HG03558 (cell line): ENCODE data around the gene CRHR2.

Experiments used
- ATAC-seq: cut with Tn5 transposase; IDR thresholded peaks from one replicate; pipeline ENCODE4 v1.9.1; 2021; ENCODE audit warnings: moderate number of reproducible peaks; ENCODE audit not compliant: unreplicated experiment; ENCODE audit errors: extremely low read depth

Gene CRHR2

DNA sequence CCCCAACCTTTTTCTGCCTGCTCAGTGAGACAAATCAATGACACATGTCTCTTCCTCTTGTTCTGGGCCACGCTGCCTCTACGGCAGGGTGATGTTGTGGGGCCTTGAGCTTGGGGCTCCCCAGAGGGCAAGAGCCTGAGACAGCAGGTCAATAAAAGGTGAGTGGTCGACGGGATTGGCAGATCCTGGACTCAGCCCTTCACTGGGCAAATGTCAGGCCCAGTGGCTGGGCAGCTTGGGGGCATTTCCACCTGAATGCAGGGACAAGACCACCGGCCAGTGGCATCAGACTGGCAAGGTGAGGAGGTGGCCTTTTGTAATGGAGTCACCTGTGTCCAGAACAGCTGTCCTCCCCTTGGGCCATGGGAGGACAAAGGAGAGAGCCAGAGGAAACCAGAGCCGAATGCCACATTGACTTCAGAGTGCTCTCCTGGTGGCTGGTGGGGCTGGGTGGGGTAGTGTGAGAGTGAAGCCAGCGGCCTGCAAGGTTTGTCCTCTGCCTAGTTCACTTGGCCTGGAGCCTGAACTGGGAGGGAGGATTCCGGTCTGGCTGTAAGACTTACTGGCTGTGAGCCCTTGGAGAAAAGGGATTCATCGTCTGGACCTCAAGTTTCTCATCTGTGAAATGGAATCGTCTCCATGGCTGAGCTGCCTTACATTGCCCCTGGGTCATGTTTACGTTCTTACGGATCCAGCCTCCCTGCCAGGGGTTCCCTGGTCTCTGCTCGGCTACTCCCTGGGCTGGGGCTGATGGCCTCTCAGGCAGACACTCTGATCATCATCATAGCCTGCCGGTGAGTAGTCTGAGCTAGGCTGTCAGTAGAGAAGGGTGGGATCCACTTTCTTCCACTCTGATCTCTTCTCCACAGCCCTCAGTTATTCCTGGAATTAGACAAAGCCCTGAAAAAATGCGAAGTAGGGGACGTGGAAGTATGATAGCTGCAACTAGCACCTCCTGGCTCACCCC is 25.4 kb upstream of the CRHR2 start:
- no peak for ATAC-seq

DNA sequence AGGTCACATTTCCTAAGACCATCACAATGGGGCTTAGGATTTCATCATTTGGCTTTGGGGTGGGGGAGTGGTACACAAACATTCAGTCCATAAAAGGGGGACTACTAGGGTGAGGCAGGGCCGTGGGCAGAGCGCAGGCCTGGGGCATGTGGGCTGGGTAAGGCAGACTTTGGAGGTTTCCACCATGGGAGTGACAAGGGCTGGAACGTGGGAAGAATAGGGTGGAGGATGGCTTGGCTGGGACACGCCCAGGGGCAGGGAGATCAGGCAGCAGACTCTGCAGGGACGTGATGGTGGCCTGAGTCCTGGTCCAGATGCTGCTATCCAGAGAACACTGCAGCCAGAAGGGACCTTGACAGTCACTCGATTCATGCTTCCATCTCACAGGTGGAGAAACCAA is 24.7 kb upstream of the CRHR2 start:
- ATAC-seq: no peak

DNA sequence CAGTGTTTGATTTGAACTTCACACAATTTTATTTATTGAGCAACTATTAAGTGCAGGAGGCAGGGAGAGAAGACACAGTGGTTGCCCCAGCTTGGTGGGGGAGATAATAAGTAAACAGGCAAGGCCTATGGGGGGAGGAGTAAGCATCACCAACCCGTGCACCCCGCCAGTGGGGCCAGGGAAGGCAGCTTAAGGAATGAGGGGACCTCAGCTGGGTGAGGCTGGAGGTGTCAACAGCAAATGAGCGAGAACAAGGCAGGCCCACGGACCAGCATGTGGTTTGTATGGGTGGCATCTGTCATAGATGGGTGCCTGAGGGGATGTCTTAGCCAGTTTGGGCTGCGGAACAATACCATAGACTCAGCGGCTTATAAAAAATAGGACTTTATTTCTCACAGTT is 24.1 kb upstream of the CRHR2 start:
- no peak for ATAC-seq

DNA sequence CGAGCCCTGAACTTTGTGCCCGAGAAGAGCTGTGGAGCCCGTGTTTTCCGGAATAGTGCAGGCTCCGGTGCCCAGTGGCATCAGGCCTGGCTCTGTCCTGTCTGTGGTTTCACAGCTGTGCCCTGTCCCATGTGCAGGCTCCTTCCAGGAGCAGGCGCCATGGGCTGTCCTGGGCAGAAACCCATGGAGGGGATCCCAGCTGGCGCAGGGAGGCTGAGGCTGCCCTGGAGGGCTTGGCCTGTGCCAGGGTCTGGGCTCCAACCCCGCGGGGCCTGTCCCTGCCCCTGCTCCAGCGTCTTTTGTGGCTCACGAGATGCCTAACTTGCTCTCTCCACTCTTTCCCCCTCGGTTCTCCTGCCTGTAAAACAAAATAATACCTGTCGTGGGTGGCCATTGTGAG is 23.3 kb upstream of the CRHR2 start:
- ATAC-seq: no peak

DNA sequence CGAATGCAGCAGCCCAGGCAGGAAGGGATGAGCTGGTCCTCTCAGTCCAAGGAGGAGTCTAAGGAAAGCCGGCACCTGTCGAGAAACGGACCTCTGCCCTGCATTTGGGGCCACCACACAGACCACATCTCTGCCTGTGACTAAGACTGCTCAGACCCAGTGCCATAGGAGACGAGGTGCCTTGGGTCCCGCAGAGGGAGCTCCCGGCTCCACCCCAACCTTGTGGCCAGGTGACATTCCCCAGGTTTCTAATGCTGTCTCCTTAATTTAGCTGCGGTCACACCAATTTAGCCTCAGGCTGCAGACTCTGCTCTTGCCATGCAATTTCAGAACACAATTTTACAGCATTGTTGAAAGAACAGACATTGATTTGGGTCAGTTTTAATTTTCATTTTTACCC is 22.8 kb upstream of the CRHR2 start:
- no peak for ATAC-seq

DNA sequence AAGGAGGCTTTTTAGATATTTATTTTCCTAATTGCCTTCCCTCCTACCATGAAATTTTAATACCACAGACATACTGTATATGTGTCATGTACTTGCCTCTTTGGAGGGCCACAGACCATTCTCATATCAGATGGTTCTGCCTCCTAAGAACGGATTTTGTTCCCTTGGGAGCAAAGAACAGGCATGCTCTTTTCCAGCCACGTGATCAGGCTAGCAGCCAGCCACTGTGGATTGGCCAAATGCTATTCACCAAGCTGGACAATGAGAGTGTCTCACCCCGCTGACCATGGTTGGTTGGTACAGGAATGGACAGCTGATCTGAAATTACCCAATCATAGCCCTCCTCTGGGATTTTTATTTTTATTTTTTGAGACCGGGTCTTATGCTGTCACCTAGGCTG is 21.5 kb upstream of the CRHR2 start:
- no peak for ATAC-seq

DNA sequence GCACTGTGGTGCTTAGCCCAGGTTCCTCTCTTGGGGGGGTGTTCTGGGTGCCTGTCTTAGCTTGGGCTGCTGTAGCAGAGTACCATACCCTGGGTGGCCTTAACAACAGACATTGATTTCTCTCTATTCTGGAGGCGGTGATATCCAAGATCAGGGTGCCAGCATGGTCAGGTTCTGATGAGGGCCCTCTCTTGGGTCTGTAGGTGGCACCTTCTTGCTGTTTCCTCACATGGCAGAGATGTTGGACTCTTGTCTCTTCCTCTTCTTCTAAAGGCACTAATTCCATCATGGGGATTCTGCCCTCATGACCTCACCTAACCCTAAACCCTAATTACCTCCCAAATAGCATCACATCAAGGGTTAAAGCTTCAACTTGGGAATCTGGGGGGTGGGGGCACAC is 19.9 kb upstream of the CRHR2 start:
- ATAC-seq: no peak

DNA sequence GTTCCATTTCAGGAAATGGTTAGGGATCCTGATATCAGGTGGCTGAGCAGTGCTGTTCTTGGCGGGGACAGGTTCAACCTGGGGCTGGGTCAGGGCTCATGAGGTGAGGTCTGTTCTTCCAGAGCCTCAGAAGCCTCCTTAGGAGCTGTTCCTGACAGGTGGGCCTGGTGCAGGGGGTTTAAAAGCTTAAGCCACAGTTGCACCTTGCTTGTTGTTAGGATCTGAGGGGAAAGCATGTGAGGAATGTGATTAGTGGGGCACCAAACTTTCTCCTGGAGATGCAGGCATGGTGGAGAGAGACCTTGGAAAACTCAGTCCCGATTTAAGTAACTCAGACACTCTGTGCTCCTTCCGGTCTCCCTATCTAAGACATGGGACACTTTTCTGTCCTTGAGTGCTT is 18.7 kb upstream of the CRHR2 start:
- ATAC-seq: no peak

DNA sequence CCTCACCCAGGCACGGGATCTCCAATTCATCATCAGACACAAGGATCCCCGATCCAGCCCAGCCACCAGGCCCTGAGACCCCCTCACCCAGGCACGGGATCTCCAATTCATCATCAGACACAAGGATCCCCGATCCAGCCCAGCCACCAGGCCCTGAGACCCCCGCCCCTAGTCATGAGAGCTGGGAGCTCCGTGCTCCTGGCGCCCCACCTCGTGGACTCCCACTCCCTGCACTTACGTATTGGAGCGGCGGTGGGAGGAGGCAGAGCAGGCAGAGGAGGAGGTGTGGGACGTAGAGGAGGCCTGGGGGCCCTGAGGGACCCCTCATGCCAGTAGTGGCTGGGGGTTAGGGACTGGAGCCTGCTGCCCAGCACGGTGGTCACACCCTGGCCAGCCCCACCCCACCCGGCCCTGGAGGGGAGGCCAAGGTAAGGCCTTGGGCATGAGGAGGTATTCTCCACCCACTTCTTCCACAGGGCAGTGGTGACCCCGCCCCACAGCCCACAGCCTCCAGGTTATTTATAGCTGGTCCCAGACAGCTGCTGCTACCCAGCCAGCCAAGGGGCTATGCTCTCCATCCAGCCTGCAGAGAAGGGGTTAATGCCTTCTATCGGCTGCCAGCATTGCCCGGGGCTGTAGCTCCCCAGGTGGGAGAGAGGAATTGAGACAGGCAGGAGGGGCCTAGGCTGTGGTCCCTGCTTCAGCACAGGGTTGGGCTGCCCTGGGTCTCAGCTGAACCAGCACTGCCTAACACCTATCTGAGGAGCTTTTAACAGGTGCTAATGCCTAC is 17.6 kb upstream of the CRHR2 start:
- ATAC-seq: no peak

DNA sequence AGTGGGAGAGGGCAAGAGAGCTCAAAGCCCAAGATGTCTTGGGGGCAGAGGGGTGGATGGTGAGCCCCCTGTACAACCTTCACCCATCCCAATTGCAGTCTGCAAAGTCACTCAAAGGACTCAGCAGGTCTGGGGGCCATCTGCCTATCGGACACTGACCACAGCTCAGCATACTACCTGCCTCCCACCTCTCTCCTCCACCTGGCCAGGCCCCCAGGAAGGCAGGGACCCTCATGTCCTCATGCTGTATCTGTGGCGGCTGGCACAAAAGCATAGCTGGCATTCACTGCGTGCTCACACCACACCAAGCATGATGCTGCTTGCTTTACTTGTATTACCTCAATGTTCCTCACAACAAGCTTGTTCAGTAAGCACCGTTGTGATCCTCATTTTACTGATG is 16.2 kb upstream of the CRHR2 start:
- ATAC-seq: no peak

DNA sequence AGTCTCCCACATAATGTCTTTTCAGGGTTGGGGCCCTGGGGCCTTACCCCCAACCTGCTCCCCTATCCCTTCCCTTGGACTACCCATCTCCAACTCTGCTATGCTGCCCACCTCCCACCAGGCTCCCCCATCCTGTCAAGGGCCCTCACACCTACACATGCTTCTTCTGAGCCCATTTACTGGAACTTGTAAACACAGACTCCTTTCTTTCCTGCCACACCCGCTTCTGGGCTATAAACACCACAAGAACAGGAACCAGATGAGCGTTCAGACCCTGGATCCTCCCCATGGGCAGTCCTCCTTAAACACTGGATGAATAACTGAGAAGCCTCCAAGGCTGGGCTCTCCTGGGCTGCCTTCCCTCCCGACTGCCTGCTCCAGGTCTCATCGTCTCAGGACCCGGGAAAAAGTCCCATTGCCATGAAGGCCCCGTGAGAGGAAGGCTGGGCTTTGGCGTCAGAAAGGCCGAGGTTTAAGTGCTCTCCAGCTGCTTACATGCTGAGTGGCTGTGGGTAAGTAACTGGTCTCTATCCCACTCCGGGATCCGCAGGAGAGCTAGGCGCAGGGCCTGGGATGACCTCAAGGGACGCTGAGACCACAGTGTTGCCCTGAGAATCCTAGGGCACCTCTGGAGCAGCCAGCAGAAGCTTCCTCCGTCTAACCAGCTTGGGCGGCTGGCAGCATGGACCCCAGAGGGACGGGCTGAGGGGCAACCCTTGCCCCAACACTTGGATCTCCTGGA is 15.6 kb upstream of the CRHR2 start:
- ATAC-seq: no peak

DNA sequence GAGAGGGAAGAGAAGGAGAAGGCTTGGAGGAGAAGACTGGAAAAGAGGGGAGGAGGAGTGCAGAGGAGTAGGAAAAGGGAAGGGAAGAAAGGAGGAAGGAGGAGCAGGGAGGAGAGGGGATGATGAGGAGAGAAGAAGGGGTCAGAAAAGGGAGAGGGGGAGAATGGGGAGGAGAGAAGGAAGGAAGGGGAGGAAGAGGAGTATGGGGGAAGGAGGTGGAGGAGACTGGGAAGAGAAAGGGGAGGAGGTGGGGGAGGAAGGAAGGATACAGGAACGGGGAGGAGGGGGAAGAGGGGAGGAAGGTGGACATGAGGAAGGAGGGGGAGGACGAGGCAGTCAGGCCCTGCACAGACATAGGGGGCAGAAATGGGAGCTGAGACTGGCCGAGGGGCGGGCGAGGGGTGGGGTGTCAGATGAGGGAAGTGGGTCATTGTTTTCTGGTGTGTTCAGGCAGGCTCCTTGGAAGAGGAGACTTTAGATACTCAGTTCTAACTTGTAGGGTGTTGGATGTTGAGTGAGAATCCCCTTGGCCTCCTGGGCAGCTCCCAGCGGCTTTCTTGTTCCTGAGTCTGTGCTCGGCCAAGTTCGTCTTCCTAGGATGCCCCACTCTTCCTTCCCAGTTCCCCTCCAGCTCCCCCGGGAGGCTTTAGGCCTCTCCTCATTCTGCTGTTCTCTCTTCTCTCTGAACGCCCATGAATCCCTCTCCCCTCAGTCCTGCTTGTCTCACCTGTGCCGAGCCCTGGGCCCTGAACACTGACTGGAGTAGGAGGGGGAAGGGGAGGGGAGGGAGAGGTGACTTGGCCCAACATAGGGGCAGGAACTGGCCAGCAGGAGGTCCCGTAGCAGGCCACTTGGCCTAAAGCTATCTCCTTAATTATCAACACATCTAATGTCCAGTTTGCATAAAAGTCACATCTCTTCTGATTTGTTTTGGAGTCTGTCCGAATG is 12.8 kb upstream of the CRHR2 start:
- ATAC-seq: no peak

DNA sequence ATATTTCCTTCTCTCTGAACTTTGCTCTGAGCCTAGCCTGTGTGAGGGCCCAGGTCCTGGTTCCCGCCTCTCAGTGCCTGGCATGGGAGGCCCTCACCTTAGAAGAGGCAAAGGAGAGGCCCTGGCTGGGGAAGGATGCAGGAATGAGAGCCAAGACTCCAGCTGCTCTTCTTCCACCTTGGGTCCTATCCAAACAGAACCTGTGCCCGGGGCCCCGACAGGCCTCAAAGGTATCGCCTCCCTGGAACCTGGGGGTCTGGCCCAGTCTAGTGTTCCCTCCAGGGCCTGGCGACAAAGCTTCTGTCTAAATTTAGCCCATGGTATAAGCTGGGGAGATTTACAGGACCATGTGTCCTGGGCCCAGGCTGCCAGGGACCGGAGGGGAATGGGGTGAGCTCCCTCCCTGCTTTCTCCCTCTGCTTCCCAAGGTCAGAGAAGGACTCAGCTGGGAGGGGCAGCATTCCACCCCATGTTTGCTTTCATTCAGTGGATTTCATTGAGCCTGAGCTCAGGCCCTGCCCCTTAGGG is 12.0 kb upstream of the CRHR2 start:
- ATAC-seq: no peak

DNA sequence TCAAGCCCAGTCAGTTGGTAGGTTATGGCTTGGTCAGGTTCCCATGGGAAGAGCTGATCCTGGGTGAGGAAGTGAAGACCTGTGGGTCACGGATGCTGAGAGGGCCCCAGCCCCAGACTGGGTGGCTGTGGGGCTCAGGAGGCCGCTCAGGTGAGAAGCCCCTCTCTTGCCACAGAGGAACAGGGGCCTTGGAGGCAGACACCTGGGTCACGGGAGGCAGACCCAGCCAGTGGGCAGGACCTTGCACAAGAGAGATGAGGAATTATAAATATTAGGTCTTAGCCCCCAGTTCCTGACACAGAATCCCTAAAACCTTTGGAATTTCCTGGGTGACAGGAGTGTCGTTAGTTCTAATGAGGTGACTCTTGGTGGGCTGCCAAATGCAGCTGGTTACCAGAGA is 10.6 kb upstream of the CRHR2 start:
- ATAC-seq: no peak

DNA sequence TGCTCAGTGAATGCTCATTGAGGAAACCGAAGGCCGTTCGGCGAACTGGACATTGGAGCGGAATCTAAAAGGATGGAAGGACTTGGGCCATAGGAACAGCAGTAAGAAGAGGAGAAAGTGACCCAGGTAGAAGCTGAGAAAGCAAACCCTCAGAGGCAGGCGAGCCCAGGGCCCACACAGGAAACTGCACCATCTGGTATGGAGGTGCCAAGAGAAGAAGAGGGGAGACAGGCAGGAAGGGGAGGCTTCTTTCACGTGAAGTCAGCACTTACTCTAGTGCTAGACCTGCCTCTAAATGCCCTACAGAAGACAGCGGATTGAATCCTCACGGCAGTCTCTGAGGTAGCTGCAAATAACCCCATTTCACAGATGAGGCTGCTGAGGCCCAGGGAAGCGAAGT is 10.2 kb upstream of the CRHR2 start:
- ATAC-seq: no peak

DNA sequence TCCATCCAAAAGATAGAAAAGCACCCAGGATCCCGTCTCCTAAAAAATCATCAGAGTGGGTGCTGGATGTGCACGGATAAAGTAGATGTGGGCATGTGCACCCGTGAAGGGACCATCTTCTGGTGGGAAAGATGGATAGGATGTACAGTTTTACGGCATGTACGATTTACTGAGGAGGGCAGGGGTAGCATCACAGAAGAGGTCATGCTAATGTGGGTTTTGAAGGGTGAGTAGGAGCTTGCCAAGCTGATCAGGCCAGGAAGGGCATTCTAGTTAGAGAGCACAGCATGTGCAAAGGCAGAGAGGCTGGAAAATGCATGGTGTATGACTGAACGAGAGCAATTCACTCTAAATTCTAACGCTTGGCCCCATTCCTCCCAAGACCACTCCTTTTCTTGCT is 7.8 kb upstream of the CRHR2 start:
- ATAC-seq: no peak

DNA sequence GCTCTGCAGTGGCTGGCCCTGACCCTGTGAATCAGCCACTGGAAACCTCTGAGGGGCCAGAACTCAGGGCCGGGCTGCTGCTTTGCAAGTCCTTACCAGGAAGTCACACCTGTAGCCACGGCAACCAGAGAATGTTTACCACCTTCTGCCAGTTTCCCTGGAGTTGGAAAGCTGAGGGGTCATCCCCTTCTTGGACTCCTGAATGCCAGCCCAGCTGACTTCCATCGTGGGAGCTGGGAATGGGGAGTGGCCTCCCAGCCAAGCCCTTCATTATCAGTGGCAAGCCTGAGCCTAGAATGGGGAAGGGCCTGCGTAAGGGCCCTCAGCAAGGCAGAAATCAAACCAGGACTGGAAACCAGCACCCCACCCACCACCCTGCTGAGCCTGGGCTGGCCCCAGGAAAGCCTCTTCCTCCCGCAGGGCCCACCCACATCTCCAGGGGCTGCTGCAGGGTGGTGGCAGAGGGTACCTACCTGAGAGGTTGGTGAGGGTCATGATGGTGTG is 6.5 kb upstream of the CRHR2 start:
- ATAC-seq: no peak

DNA sequence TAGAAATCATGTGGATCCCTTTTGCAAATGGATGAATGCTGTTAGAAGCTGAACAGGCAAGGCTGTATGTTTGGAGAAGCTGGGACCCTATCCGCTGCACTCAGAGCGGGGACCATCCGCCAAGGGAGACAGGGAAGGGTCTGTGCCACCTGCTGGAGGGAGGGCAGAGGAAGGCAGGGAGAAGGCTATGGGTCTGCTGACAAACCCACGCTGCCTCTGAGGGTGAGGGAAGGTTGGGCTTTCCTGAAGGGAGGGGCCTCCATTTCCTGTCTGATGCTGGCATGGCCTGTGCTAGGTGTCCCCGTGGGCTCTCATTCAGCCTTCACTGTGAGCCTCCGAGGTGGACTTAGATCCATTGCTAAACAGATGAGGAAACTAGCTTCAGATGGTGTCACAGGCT is 5.3 kb upstream of the CRHR2 start:
- ATAC-seq: no peak

DNA sequence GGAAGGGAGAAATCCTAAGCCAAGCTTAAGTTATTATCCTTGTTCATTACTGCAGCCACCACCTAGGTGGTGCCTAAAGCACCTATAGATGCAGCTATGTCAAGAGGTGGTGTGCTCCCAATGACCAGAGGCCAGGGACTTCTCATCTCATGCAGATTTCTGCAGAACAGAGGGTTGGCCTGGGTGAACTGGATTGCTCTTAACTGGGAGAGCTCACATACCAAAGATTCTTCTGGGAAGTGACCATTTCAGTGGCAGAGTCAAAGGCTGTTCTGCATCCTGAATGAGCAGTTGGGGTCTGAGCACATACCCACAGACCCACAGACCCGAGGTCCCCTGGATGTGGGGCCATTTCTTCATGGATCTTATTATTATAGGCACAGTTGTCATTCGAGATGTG is 2.1 kb upstream of the CRHR2 start:
- no peak for ATAC-seq
